ENCODE data around the gene ARHGAP22. TPM values are rescaled to one million over a fixed set of nuclear protein-coding genes. Genes with fewer than 3 reads are reported as not detected.

The ARHGAP22 gene
- polyA plus RNA-seq, 1 donor from 2014 or later: 0.15 TPM

- no peaks in the 10 kb centered on the region for H3K9me3 ChIP-seq (ENCODE audit: low read length)
- no peaks in the 10 kb centered on the region for H3K9me2 ChIP-seq (ENCODE audit: insufficient read depth, low read length)
- no peaks in the 10 kb centered on the region for H4K20me1 ChIP-seq (ENCODE audit: insufficient read depth)
- no peak overlapping the region for H3K4me3 ChIP-seq (ENCODE audit: low read length)
- TF ChIP-seq EP300 (conservative IDR thresholded peaks at IDR 0.05; ENCODE audit: poor library complexity, severe bottlenecking) (no peak), MXI1 (conservative IDR thresholded peaks at IDR 0.05; ENCODE audit: poor library complexity, severe bottlenecking) (no peak), POLR2AphosphoS5 (IDR thresholded peaks at IDR 0.05) (no peak), SMC3 (conservative IDR thresholded peaks at IDR 0.05; ENCODE audit: poor library complexity) (no peak), TAF1 (IDR thresholded peaks at IDR 0.05; ENCODE audit: low read depth) (no peak)
- H3F3A ChIP-seq (ENCODE audit: insufficient read depth, low read length, poor library complexity, severe bottlenecking): no peaks in the 10 kb centered on the region
- H3K9ac ChIP-seq (ENCODE audit: low read length): no peak overlapping the region
- no peak overlapping the region for H3K4me2 ChIP-seq (ENCODE audit: low read length)
- no peaks in the 10 kb centered on the region for H3K36me3 ChIP-seq (ENCODE audit: insufficient read depth, low read length)
- no peak overlapping the region for H3K27ac ChIP-seq (ENCODE audit: low read length)
- H3K79me2 ChIP-seq (replicated peaks; ENCODE audit: insufficient read depth, low read length): no peaks in the 10 kb centered on the region
- no peaks in the 10 kb centered on the region for H3K27me3 ChIP-seq (ENCODE audit: insufficient read depth, low read depth, low read length)
- no peak overlapping the region for H2AFZ ChIP-seq (ENCODE audit: low read depth, low read length)
Observed at GRCh38 chr10:48533951-48534720, 70.7 kb downstream of the ARHGAP22 start.

- H3K27ac ChIP-seq (ENCODE audit: low read length): no peak overlapping the region
- no peak overlapping the region for H3K4me3 ChIP-seq (ENCODE audit: low read length)
- no peaks in the 10 kb centered on the region for H3K79me2 ChIP-seq (replicated peaks; ENCODE audit: insufficient read depth, low read length)
- H2AFZ ChIP-seq (ENCODE audit: low read depth, low read length): no peak overlapping the region
- no peaks in the 10 kb centered on the region for H3K9me2 ChIP-seq (ENCODE audit: insufficient read depth, low read length)
- no peaks in the 10 kb centered on the region for H3K27me3 ChIP-seq (ENCODE audit: insufficient read depth, low read depth, low read length)
- no peak overlapping the region for H3K4me2 ChIP-seq (ENCODE audit: low read length)
- no peaks in the 10 kb centered on the region for H3F3A ChIP-seq (ENCODE audit: insufficient read depth, low read length, poor library complexity, severe bottlenecking)
- H4K20me1 ChIP-seq (ENCODE audit: insufficient read depth): no peaks in the 10 kb centered on the region
- no peaks in the 10 kb centered on the region for H3K9me3 ChIP-seq (ENCODE audit: low read length)
- H3K9ac ChIP-seq (ENCODE audit: low read length): no peak overlapping the region
- no peaks in the 10 kb centered on the region for H3K36me3 ChIP-seq (ENCODE audit: insufficient read depth, low read length)
- TF ChIP-seq REST (IDR thresholded peaks at IDR 0.05; ENCODE audit: borderline replicate concordance): no peak
- no peak for TF ChIP-seq CTCF (IDR thresholded peaks at IDR 0.05; ENCODE audit: poor library complexity, severe bottlenecking)
- no peak for TF ChIP-seq POLR2AphosphoS5 (IDR thresholded peaks at IDR 0.05)
- TF ChIP-seq EP300 (conservative IDR thresholded peaks at IDR 0.05; ENCODE audit: poor library complexity, severe bottlenecking): no peak
- no peak for TF ChIP-seq MXI1 (conservative IDR thresholded peaks at IDR 0.05; ENCODE audit: poor library complexity, severe bottlenecking)
- no peak for TF ChIP-seq TAF1 (IDR thresholded peaks at IDR 0.05; ENCODE audit: low read depth)
- no peak for TF ChIP-seq SMC3 (conservative IDR thresholded peaks at IDR 0.05; ENCODE audit: poor library complexity)
- TF ChIP-seq EZH2 (IDR thresholded peaks at IDR 0.05; ENCODE audit: borderline replicate concordance, insufficient read depth, low read length, poor library complexity, severe bottlenecking): no peak
- TF ChIP-seq RAD21 (conservative IDR thresholded peaks at IDR 0.05): no peak
Observed at GRCh38 chr10:48533540-48533939, 71.3 kb downstream of the ARHGAP22 start.

Measured in neural cell (in vitro differentiated cells).